Trophoblast cell (in vitro differentiated cells and primary cell): ENCODE data around the gene SETD7.
"Not testable (repeated sequence)": the region's sequence is repeated elsewhere in the genome, so short reads cannot be mapped to it uniquely, and the experiment has no call there.

Experiments used
- DNase-seq, 2 donors: peaks; one replicate each; pipeline ENCODE4 v3.0.0-alpha.2; 2016
- H2AFZ ChIP-seq: 2 replicates; pipeline ENCODE4 v1.6.1; 2013; ENCODE audit warnings: low read length, moderate library complexity, mild to moderate bottlenecking; ENCODE audit not compliant: insufficient read depth, poor library complexity
- H2AK5ac ChIP-seq: 2 replicates; pipeline ENCODE4 v1.6.1; 2013; ENCODE audit warnings: mild to moderate bottlenecking, low read length
- H2BK120ac ChIP-seq: 2 replicates; pipeline ENCODE4 v1.6.1; 2013; ENCODE audit warnings: low read length, mild to moderate bottlenecking, moderate library complexity; ENCODE audit not compliant: insufficient read depth, poor library complexity
- H2BK12ac ChIP-seq: 2 replicates; pipeline ENCODE4 v1.6.1; 2013; ENCODE audit warnings: mild to moderate bottlenecking, low read length, moderate library complexity
- H2BK5ac ChIP-seq: 2 replicates; pipeline ENCODE4 v1.6.1; 2013; ENCODE audit warnings: low read length, low read depth, moderate library complexity, mild to moderate bottlenecking; ENCODE audit not compliant: poor library complexity
- H3K14ac ChIP-seq: 2 replicates; pipeline ENCODE4 v1.6.1; 2013; ENCODE audit warnings: mild to moderate bottlenecking, low read length
- H3K18ac ChIP-seq: 2 replicates; pipeline ENCODE4 v1.6.1; 2013; ENCODE audit warnings: mild to moderate bottlenecking, low read length
- H3K23ac ChIP-seq: 2 replicates; pipeline ENCODE4 v1.6.1; 2013; ENCODE audit warnings: low read length
- H3K27ac ChIP-seq: 2 replicates; pipeline ENCODE4 v1.5.1; 2013; ENCODE audit warnings: low read depth, mild to moderate bottlenecking, inconsistent platforms, low read length, moderate library complexity
- H3K27me3 ChIP-seq: 2 replicates; pipeline ENCODE4 v1.6.1; 2013; ENCODE audit warnings: inconsistent platforms, mild to moderate bottlenecking, low read length, moderate library complexity; ENCODE audit not compliant: insufficient read depth
- H3K36me3 ChIP-seq, 2 experiments: 1 replicate in 1 of 2; 2 replicates in 1 of 2; pipeline ENCODE4 v1.6.1; 2013; ENCODE audit warnings: low read length in 2 of 2, mild to moderate bottlenecking in 2 of 2, moderate library complexity in 1 of 2; ENCODE audit not compliant: insufficient read depth in 2 of 2, control insufficient read depth in 1 of 2
- H3K4ac ChIP-seq: 2 replicates; pipeline ENCODE4 v1.6.1; 2013; ENCODE audit warnings: low read depth, mild to moderate bottlenecking, low read length, moderate library complexity
- H3K4me1 ChIP-seq, 2 experiments: 1 replicate in 1 of 2; 2 replicates in 1 of 2; pipeline ENCODE4 v1.6.1; 2013; ENCODE audit warnings: low read length in 2 of 2, mild to moderate bottlenecking in 2 of 2, moderate library complexity in 1 of 2; ENCODE audit not compliant: insufficient read depth in 2 of 2, control insufficient read depth in 1 of 2
- H3K4me2 ChIP-seq: 2 replicates; pipeline ENCODE4 v1.6.1; 2013; ENCODE audit warnings: inconsistent platforms, mild to moderate bottlenecking, low read length, moderate library complexity
- H3K4me3 ChIP-seq: 2 replicates; pipeline ENCODE4 v1.5.1; 2013; ENCODE audit warnings: mild to moderate bottlenecking, low read depth, low read length, inconsistent platforms
- H3K79me1 ChIP-seq: one replicate; pipeline ENCODE4 v1.6.1; 2013; ENCODE audit warnings: low read length
- H3K79me2 ChIP-seq: 2 replicates; pipeline ENCODE4 v1.6.1; 2013; ENCODE audit warnings: low read length, mild to moderate bottlenecking; ENCODE audit not compliant: control insufficient read depth, insufficient read depth, poor library complexity
- H3K9ac ChIP-seq: 2 replicates; pipeline ENCODE4 v1.6.1; 2013; ENCODE audit warnings: mild to moderate bottlenecking, low read length
- H3K9me3 ChIP-seq: 2 replicates; pipeline ENCODE4 v1.6.1; 2013; ENCODE audit warnings: low read depth, mild to moderate bottlenecking, control low read depth, inconsistent platforms, low read length; ENCODE audit not compliant: insufficient read depth
- H4K12ac ChIP-seq: 2 replicates; pipeline ENCODE4 v1.6.1; 2013; ENCODE audit warnings: low read depth, mild to moderate bottlenecking, low read length, moderate library complexity
- H4K8ac ChIP-seq: 2 replicates; pipeline ENCODE4 v1.6.1; 2013; ENCODE audit warnings: low read depth, mild to moderate bottlenecking, low read length, moderate library complexity
- H4K91ac ChIP-seq: one replicate; pipeline ENCODE4 v1.6.1; 2013; ENCODE audit warnings: low read depth, mild to moderate bottlenecking, low read length, moderate library complexity
- WGBS: extraction: QIAGEN DNeasy Blood & Tissue Kit; methylation state at CpG from one replicate; pipeline ENCODE4 v1.1.7; 2013; ENCODE audit warnings: missing lambda C conversion rate; ENCODE audit not compliant: insufficient read length, insufficient coverage; ENCODE audit errors: extremely low coverage; 5-methylcytosine and 5-hydroxymethylcytosine counted together

SETD7 gene

DNA sequence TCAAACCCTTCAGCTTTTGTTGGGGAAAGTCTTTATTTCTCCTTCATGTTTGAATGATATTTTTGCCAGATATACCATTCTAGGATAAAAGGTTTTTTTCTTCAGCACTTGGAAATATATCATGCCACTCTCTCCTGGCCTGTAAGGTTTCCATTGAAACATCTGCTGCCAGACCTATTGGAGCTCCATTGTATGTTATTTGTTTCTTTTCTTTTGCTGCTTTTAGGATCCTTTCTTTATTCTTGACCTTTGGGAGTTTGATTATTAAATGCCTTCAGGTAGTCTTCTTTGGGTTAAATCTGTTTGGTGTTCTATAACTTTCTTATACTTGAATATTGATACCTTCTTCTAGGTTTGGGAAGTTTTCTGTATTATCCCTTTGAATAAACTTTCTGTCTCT, 87.3 kb downstream of the SETD7 start:
- not testable (repeated sequence) for H2BK120ac ChIP-seq, H3K4me3 ChIP-seq, H3K14ac ChIP-seq, H3K27ac ChIP-seq, H3K9me3 ChIP-seq, H3K79me2 ChIP-seq, H3K23ac ChIP-seq, H3K4me1 ChIP-seq, H3K9ac ChIP-seq, H2AFZ ChIP-seq, H4K91ac ChIP-seq, H2AK5ac ChIP-seq, H2BK12ac ChIP-seq, H2BK5ac ChIP-seq, H3K36me3 ChIP-seq, H3K27me3 ChIP-seq, H3K18ac ChIP-seq, DNase-seq, H4K12ac ChIP-seq, H3K4ac ChIP-seq, H3K4me2 ChIP-seq, H4K8ac ChIP-seq, H3K79me1 ChIP-seq

DNA sequence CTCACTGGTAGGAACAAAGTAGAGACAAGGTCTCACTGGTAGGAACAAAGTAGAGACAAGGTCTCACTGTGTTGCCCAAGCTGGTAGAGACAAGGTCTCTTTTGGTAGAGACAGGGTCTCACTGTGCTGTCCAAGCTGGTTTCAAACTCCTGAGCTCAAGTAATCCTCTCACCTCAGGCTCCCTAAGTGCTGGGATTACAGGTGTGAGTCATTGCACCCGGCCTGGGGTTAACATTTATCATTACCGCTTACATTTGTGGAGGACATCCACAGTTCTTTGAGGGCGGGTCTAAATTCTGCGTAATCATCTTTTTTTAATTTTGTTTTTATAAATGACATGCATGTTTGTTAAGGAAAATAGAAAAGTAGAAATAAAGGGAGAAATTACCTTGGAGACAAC, 90.1 kb downstream of the SETD7 start:
- no peaks in the 10 kb centered on the region for H3K79me1 ChIP-seq
- no CpG with 5 or more reads among the region's 4 CpGs for WGBS

GRCh38 chr4:139464512-139464911, 91.5 kb downstream of the SETD7 start:
- not testable (repeated sequence) for H4K91ac ChIP-seq, H3K27ac ChIP-seq, H3K27me3 ChIP-seq, H3K9ac ChIP-seq, H3K4me2 ChIP-seq, H2BK12ac ChIP-seq, H3K79me2 ChIP-seq, H3K14ac ChIP-seq, H4K12ac ChIP-seq, H3K36me3 ChIP-seq, H2BK5ac ChIP-seq, H2BK120ac ChIP-seq, H3K18ac ChIP-seq, H3K4me3 ChIP-seq, H3K23ac ChIP-seq, DNase-seq, H3K79me1 ChIP-seq, H2AK5ac ChIP-seq, H3K4ac ChIP-seq, H3K4me1 ChIP-seq, H2AFZ ChIP-seq, H3K9me3 ChIP-seq, H4K8ac ChIP-seq
- no CpG with 5 or more reads among the region's 5 CpGs for WGBS

More for the DNA sequence above, 90.1 kb downstream of the SETD7 start:
- Histone ChIP-seq H2BK5ac (no peak overlapping the region), H2AFZ (no peak overlapping the region), H3K9ac (no peak overlapping the region), H3K27ac (no peak overlapping the region), H3K27me3 (no peaks in the 10 kb centered on the region), H2BK120ac (no peak overlapping the region), H3K23ac (no peak overlapping the region), H2BK12ac (no peak overlapping the region), H3K4me1 (no peaks in the 10 kb centered on the region), H3K9me3 (peaks cover 2% of the 10 kb centered on the region), H3K4me2 (no peak overlapping the region), H3K79me2 (no peaks in the 10 kb centered on the region), H4K91ac (no peak overlapping the region), H3K18ac (no peak overlapping the region), H2AK5ac (no peak overlapping the region), H3K4me3 (no peak overlapping the region), H4K12ac (no peak overlapping the region), H4K8ac (no peak overlapping the region), H3K36me3 (peaks cover 0 to 1% of the 10 kb centered on the region in 2 experiments), H3K14ac (no peak overlapping the region), H3K4ac (peak overlapping the region; percentile 21)
- DNase-seq = no peak

DNA sequence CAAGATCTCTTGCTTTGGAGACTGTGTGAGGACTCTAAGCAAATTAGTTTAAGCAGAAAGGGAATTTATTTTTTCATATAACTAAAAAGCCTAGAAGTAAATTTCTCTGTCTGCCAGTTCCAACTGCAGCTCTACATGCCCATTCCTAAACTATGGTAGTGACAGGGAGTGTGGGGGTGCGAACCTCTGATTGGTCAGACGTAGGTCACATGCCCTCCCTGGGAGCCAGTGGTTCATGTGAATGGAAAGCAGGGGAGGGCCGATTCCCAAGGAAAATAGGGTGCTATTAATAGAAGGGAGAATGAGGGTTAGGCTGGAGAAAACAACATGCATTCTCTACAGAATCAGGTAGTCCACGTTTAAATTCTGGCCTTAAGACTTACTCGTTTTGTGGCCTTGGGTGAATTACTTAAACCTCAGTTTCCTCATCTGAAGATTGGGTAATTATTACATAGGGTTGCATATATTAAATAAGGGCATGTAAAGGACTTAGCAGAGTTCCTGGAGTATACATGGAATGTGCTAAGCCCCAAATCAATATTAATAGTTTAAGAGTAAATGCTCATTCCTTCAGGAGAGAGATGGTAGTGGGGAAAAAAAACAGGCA, 94.9 kb downstream of the SETD7 start:
- Histone ChIP-seq H3K27me3 (no peaks in the 10 kb centered on the region), H3K79me1 (no peaks in the 10 kb centered on the region), H3K27ac (no peak overlapping the region), H2BK5ac (no peak overlapping the region), H3K79me2 (peaks cover 4% of the 10 kb centered on the region), H2BK12ac (no peak overlapping the region), H4K12ac (no peak overlapping the region), H3K4me1 (peaks cover 2% of the 10 kb centered on the region in 2 experiments), H3K4me3 (no peak overlapping the region), H4K91ac (no peak overlapping the region), H2AFZ (no peak overlapping the region), H3K18ac (no peak overlapping the region), H4K8ac (no peak overlapping the region), H3K9me3 (no peaks in the 10 kb centered on the region), H3K14ac (no peak overlapping the region), H3K4ac (no peak overlapping the region), H3K4me2 (no peak overlapping the region), H2BK120ac (no peak overlapping the region), H3K9ac (no peak overlapping the region), H3K36me3 (no peaks in the 10 kb centered on the region), H3K23ac (no peak overlapping the region), H2AK5ac (no peak overlapping the region)
- WGBS = no CpG with 5 or more reads among the region's 5 CpGs
- DNase-seq = no peak
